ENCODE measurements around the gene LRRC3.

DNA sequence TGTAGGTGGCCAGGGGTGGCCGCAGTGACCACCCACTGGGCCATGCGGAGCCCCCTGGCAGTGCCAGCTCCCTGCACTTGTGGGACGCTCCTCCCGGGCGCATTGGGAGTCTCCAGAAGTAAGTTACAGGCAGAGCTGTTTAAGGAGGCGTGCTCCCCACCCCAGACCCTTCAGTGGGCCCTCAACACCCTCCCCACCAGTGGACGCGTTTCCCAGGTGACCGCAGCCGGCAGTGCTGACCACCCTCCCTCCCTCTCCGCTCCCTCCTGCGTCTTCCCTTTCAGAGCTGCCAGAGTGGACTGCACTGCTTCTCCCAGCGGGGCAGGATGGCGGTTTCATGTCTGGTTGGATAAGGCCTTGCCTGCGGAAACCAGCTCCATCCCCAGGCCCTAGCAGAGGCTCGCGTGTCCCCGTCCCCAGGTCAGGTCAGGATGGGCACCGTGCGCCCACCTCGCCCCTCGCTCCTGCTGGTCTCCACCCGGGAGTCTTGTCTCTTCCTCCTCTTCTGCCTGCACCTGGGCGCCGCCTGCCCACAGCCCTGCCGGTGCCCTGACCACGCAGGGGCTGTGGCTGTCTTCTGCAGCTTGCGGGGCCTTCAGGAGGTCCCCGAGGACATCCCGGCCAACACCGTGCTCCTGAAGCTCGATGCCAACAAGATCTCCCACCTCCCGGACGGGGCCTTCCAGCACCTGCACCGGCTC is 1.1 kb downstream of the LRRC3 start:
- TF ChIP-seq, protein P1, sequence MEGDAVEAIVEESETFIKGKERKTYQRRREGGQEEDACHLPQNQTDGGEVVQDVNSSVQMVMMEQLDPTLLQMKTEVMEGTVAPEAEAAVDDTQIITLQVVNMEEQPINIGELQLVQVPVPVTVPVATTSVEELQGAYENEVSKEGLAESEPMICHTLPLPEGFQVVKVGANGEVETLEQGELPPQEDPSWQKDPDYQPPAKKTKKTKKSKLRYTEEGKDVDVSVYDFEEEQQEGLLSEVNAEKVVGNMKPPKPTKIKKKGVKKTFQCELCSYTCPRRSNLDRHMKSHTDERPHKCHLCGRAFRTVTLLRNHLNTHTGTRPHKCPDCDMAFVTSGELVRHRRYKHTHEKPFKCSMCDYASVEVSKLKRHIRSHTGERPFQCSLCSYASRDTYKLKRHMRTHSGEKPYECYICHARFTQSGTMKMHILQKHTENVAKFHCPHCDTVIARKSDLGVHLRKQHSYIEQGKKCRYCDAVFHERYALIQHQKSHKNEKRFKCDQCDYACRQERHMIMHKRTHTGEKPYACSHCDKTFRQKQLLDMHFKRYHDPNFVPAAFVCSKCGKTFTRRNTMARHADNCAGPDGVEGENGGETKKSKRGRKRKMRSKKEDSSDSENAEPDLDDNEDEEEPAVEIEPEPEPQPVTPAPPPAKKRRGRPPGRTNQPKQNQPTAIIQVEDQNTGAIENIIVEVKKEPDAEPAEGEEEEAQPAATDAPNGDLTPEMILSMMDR (IDR thresholded peaks at IDR 0.05) = no peak
- TF ChIP-seq EZH2 (IDR thresholded peaks at IDR 0.05) (no peak), EZH2phosphoT487 (IDR thresholded peaks at IDR 0.05) (peak; percentile 16)

Measured in neural progenitor cell (in vitro differentiated cells).